Spleen (tissue), 7 donors: ENCODE measurements around the gene ABCC1.

ENCODE experiments used
- POLR2A ChIP-seq, 3 donors: fragments of 450-650 bp; IDR thresholded peaks; one replicate each; pipeline ENCODE4 v1.5.1; 2017; ENCODE audit warnings: antibody characterized with exemption in 3 of 3, mild to moderate bottlenecking in 1 of 3
- POLR2AphosphoS5 ChIP-seq, 3 donors: sonication (generic); formaldehyde crosslinking; IDR thresholded peaks; one replicate each; pipeline ENCODE4 v1.5.1; 2017; ENCODE audit warnings: antibody characterized with exemption in 3 of 3
- TF ChIP-seq, protein P1 (sequence below), 11 experiments: fragments of 200-600 bp in 7 of 11; fragments of 450-650 bp in 4 of 11; sonication (generic) in 4 of 11; IDR thresholded peaks in 8 of 11; conservative IDR thresholded peaks in 3 of 11; 1 replicate in 7 of 11; 2 replicates in 4 of 11; pipeline versions ENCODE4 v1.4.0 to v1.8.0; 2016 to 2021; ENCODE audit warnings: antibody characterized with exemption in 11 of 11, inconsistent platforms in 4 of 11, mild to moderate bottlenecking in 1 of 11
- donor health status: DM: no; HTN: no; CAD: no; lungs with moderate emphysema.
- donor health status: DM: no; HTN: no; CAD: no.
- donor health status: DM: no; HTN: no; CAD: no.

GRCh38 chr16:16032271-16032979 lies 83.0 kb downstream of the ABCC1 start:
- TF ChIP-seq POLR2A (IDR thresholded peaks at IDR 0.05) (no peak), POLR2AphosphoS5 (IDR thresholded peaks at IDR 0.05) (no peak)
- TF ChIP-seq, protein P1, sequence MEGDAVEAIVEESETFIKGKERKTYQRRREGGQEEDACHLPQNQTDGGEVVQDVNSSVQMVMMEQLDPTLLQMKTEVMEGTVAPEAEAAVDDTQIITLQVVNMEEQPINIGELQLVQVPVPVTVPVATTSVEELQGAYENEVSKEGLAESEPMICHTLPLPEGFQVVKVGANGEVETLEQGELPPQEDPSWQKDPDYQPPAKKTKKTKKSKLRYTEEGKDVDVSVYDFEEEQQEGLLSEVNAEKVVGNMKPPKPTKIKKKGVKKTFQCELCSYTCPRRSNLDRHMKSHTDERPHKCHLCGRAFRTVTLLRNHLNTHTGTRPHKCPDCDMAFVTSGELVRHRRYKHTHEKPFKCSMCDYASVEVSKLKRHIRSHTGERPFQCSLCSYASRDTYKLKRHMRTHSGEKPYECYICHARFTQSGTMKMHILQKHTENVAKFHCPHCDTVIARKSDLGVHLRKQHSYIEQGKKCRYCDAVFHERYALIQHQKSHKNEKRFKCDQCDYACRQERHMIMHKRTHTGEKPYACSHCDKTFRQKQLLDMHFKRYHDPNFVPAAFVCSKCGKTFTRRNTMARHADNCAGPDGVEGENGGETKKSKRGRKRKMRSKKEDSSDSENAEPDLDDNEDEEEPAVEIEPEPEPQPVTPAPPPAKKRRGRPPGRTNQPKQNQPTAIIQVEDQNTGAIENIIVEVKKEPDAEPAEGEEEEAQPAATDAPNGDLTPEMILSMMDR (IDR thresholded peaks at IDR 0.05 in 8 of 11, conservative IDR thresholded peaks at IDR 0.05 in 3 of 11), result no peak
